Mesenchymal stem cell (in vitro differentiated cells and primary cell): ENCODE data around the gene GRIN3B.
A peak's percentile ranks its signal among the peaks of the same experiment; 100 is the strongest.

Source experiments
- DNase-seq: peaks from one replicate; pipeline ENCODE4 v3.0.0-alpha.2; 2013
- H2AFZ ChIP-seq: one replicate; pipeline ENCODE4 v1.6.1; 2013; ENCODE audit warnings: low read depth, mild to moderate bottlenecking, control low read depth, inconsistent platforms, low read length, moderate library complexity
- H2AK5ac ChIP-seq: 2 replicates; pipeline ENCODE4 v1.6.1; 2013; ENCODE audit warnings: low read length, moderate library complexity, mild to moderate bottlenecking, inconsistent platforms; ENCODE audit not compliant: severe bottlenecking
- H2BK120ac ChIP-seq: one replicate; pipeline ENCODE4 v1.6.1; 2013; ENCODE audit warnings: low read depth, mild to moderate bottlenecking, inconsistent platforms, low read length, moderate library complexity
- H2BK12ac ChIP-seq, 2 experiments: one replicate each; pipeline ENCODE4 v1.6.1; 2013; ENCODE audit warnings: inconsistent platforms in 2 of 2, low read length in 2 of 2, mild to moderate bottlenecking in 2 of 2, moderate library complexity in 2 of 2, control low read depth in 1 of 2
- H2BK15ac ChIP-seq: one replicate; pipeline ENCODE4 v1.6.1; 2013; ENCODE audit warnings: mild to moderate bottlenecking, low read depth, inconsistent platforms; ENCODE audit not compliant: poor library complexity, severe bottlenecking
- H2BK5ac ChIP-seq: 2 replicates; pipeline ENCODE4 v1.6.1; 2013; ENCODE audit warnings: low read depth, mild to moderate bottlenecking, low read length, control low read depth, inconsistent platforms; ENCODE audit not compliant: poor library complexity, severe bottlenecking
- H3K14ac ChIP-seq, 2 experiments: one replicate each; pipeline ENCODE4 v1.6.1; 2013; ENCODE audit warnings: inconsistent platforms in 2 of 2, low read length in 2 of 2, control low read depth in 1 of 2, mild to moderate bottlenecking in 1 of 2, moderate library complexity in 1 of 2
- H3K18ac ChIP-seq, 2 experiments: one replicate each; pipeline ENCODE4 v1.6.1; 2013; ENCODE audit warnings: inconsistent platforms in 2 of 2, low read length in 2 of 2, control low read depth in 1 of 2, low read depth in 1 of 2, mild to moderate bottlenecking in 1 of 2
- H3K23ac ChIP-seq, 2 experiments: one replicate each; pipeline ENCODE4 v1.6.1; 2013; ENCODE audit warnings: inconsistent platforms in 2 of 2, low read length in 2 of 2, mild to moderate bottlenecking in 2 of 2, moderate library complexity in 2 of 2, control low read depth in 1 of 2
- H3K27ac ChIP-seq: 2 replicates; pipeline ENCODE4 v1.5.1; 2013; ENCODE audit warnings: mild to moderate bottlenecking, moderate library complexity, low read length, control low read depth, inconsistent platforms; ENCODE audit not compliant: poor library complexity, severe bottlenecking
- H3K27me3 ChIP-seq, 2 experiments: 2 replicates each; pipeline versions ENCODE4 v1.6.1 to v1.7.0; 2013; ENCODE audit warnings: low read length in 2 of 2, mild to moderate bottlenecking in 2 of 2, moderate library complexity in 2 of 2, control low read depth in 1 of 2, inconsistent platforms in 1 of 2; ENCODE audit not compliant: control insufficient read depth in 1 of 2, insufficient read depth in 1 of 2
- H3K36me3 ChIP-seq, 2 experiments: 2 replicates each; pipeline versions ENCODE4 v1.6.1 to v1.7.0; 2013; ENCODE audit warnings: low read length in 2 of 2, control low read depth in 1 of 2, inconsistent platforms in 1 of 2, low read depth in 1 of 2, mild to moderate bottlenecking in 1 of 2; ENCODE audit not compliant: insufficient read depth in 2 of 2, control insufficient read depth in 1 of 2
- H3K4ac ChIP-seq, 2 experiments: one replicate each; pipeline ENCODE4 v1.6.1; 2013; ENCODE audit warnings: inconsistent platforms in 2 of 2, low read length in 2 of 2, mild to moderate bottlenecking in 2 of 2, moderate library complexity in 2 of 2, control low read depth in 1 of 2, low read depth in 1 of 2
- H3K4me1 ChIP-seq: 2 replicates; pipeline ENCODE4 v1.6.1; 2013; ENCODE audit warnings: low read depth, low read length, control low read depth; ENCODE audit not compliant: control insufficient read depth, insufficient read depth
- H3K4me2 ChIP-seq: 2 replicates; pipeline ENCODE4 v1.6.1; 2013; ENCODE audit warnings: low read length, mild to moderate bottlenecking, inconsistent platforms; ENCODE audit not compliant: poor library complexity, severe bottlenecking
- H3K4me3 ChIP-seq, 2 experiments: 2 replicates each; pipeline versions ENCODE4 v1.5.1 to v1.7.0; 2013; ENCODE audit warnings: low read length in 2 of 2, mild to moderate bottlenecking in 2 of 2, control low read depth in 1 of 2, low read depth in 1 of 2; ENCODE audit not compliant: insufficient read depth in 1 of 2
- H3K79me1 ChIP-seq: replicated peaks from 2 replicates; pipeline ENCODE4 v1.6.1; 2013; ENCODE audit warnings: mild to moderate bottlenecking, control low read depth, low read length, inconsistent platforms; ENCODE audit not compliant: poor library complexity, severe bottlenecking
- H3K9ac ChIP-seq: 2 replicates; pipeline ENCODE4 v1.7.0; 2013; ENCODE audit warnings: mild to moderate bottlenecking, low read length, moderate library complexity
- H3K9me3 ChIP-seq: 2 replicates; pipeline ENCODE4 v1.7.0; 2013; ENCODE audit warnings: mild to moderate bottlenecking, low read length; ENCODE audit not compliant: control insufficient read depth
- H4K8ac ChIP-seq: one replicate; pipeline ENCODE4 v1.6.1; 2013; ENCODE audit warnings: inconsistent platforms, mild to moderate bottlenecking, low read length, moderate library complexity
- H4K91ac ChIP-seq: one replicate; pipeline ENCODE4 v1.6.1; 2013; ENCODE audit warnings: mild to moderate bottlenecking, low read length, inconsistent platforms
- whole genome bisulfite sequencing: methylation state at CpG from one replicate; pipeline ENCODE4 v1.1.7; 2013; ENCODE audit warnings: mixed read lengths; 5-methylcytosine and 5-hydroxymethylcytosine counted together

Gene GRIN3B

GRCh38 chr19:964761-965694 is 35.2 kb upstream of the GRIN3B start:
- WGBS = 98% methylated on average over 19 of the region's 19 CpGs
- H4K8ac ChIP-seq = no peak overlapping the region
- H2AK5ac ChIP-seq = no peak overlapping the region
- no peak overlapping the region for H3K4ac ChIP-seq
- H2AFZ ChIP-seq = no peak overlapping the region
- no peak overlapping the region for H3K9ac ChIP-seq
- H3K18ac ChIP-seq = peak overlapping the region in 1 of 2 experiments; percentile 28
- peak overlapping the region in 1 of 2 experiments; percentile 54 for H2BK12ac ChIP-seq
- H3K27ac ChIP-seq = no peak overlapping the region
- no peak overlapping the region for H3K14ac ChIP-seq
- H3K36me3 ChIP-seq = peaks cover 64 to 90% of the 10 kb centered on the region in 2 experiments
- no peak overlapping the region for H3K23ac ChIP-seq
- H3K4me1 ChIP-seq = peaks cover 43% of the 10 kb centered on the region
- H2BK5ac ChIP-seq = peak overlapping the region; percentile 10
- peak; percentile 20 for DNase-seq
- no peak overlapping the region for H3K4me2 ChIP-seq
- no peak overlapping the region for H4K91ac ChIP-seq
- no peaks in the 10 kb centered on the region for H3K27me3 ChIP-seq
- H3K4me3 ChIP-seq = no peak overlapping the region
- H2BK15ac ChIP-seq = no peak overlapping the region
- peaks cover 26% of the 10 kb centered on the region for H3K79me1 ChIP-seq
- H3K9me3 ChIP-seq = no peaks in the 10 kb centered on the region
- no peak overlapping the region for H2BK120ac ChIP-seq

- Histone ChIP-seq H3K4me3 (no peak overlapping the region), H2AFZ (no peak overlapping the region), H3K36me3 (peaks cover 70 to 90% of the 10 kb centered on the region in 2 experiments), H3K14ac (no peak overlapping the region), H3K9me3 (peaks cover 8% of the 10 kb centered on the region), H3K23ac (no peak overlapping the region), H4K8ac (no peak overlapping the region), H3K4me1 (peaks cover 30% of the 10 kb centered on the region), H3K27me3 (no peaks in the 10 kb centered on the region), H2BK12ac (no peak overlapping the region), H3K4me2 (no peak overlapping the region), H3K18ac (no peak overlapping the region), H3K27ac (no peak overlapping the region), H2BK120ac (no peak overlapping the region), H2AK5ac (no peak overlapping the region), H3K79me1 (peaks cover 23% of the 10 kb centered on the region), H2BK15ac (peak overlapping the region; percentile 62), H4K91ac (no peak overlapping the region), H3K9ac (no peak overlapping the region), H2BK5ac (no peak overlapping the region), H3K4ac (no peak overlapping the region)
- DNase-seq = no peak
- WGBS = 95% methylated on average over 16 of the region's 17 CpGs
Observed at GRCh38 chr19:966485-967088, 33.6 kb upstream of the GRIN3B start.

- H3K9ac ChIP-seq = no peak overlapping the region
- no peaks in the 10 kb centered on the region for H3K27me3 ChIP-seq
- DNase-seq = peak; percentile 17
- H3K27ac ChIP-seq = no peak overlapping the region
- no peak overlapping the region for H3K4ac ChIP-seq
- WGBS = 85% methylated on average over 14 of the region's 14 CpGs
- no peak overlapping the region for H3K23ac ChIP-seq
- no peak overlapping the region for H2BK5ac ChIP-seq
- H2BK12ac ChIP-seq = no peak overlapping the region
- H2BK15ac ChIP-seq = no peak overlapping the region
- H3K4me1 ChIP-seq = peaks cover 5% of the 10 kb centered on the region
- H3K4me3 ChIP-seq = no peak overlapping the region
- H3K36me3 ChIP-seq = peaks cover 53 to 88% of the 10 kb centered on the region in 2 experiments
- H2AFZ ChIP-seq = no peak overlapping the region
- H3K9me3 ChIP-seq = peaks cover 8% of the 10 kb centered on the region
- H4K8ac ChIP-seq = peak overlapping the region; percentile 19
- no peak overlapping the region for H2AK5ac ChIP-seq
- peaks cover 20% of the 10 kb centered on the region for H3K79me1 ChIP-seq
- H3K4me2 ChIP-seq = no peak overlapping the region
- H3K18ac ChIP-seq = no peak overlapping the region
- H4K91ac ChIP-seq = no peak overlapping the region
- no peak overlapping the region for H3K14ac ChIP-seq
- H2BK120ac ChIP-seq = no peak overlapping the region
Observed at GRCh38 chr19:970695-971094, 29.5 kb upstream of the GRIN3B start.

- H3K14ac ChIP-seq = no peak overlapping the region
- H3K79me1 ChIP-seq = peaks cover 18% of the 10 kb centered on the region
- H3K4me1 ChIP-seq = peaks cover 6% of the 10 kb centered on the region
- no peak overlapping the region for H2BK5ac ChIP-seq
- no peak for DNase-seq
- no peak overlapping the region for H3K18ac ChIP-seq
- no peak overlapping the region for H4K91ac ChIP-seq
- H3K4me3 ChIP-seq = no peak overlapping the region
- H3K27me3 ChIP-seq = no peaks in the 10 kb centered on the region
- H3K9ac ChIP-seq = no peak overlapping the region
- no peak overlapping the region for H3K4ac ChIP-seq
- H2BK15ac ChIP-seq = no peak overlapping the region
- peaks cover 48 to 88% of the 10 kb centered on the region in 2 experiments for H3K36me3 ChIP-seq
- no peak overlapping the region for H2BK12ac ChIP-seq
- H3K4me2 ChIP-seq = no peak overlapping the region
- H4K8ac ChIP-seq = peak overlapping the region; percentile 5
- H3K27ac ChIP-seq = no peak overlapping the region
- WGBS = 95% methylated on average over 15 of the region's 24 CpGs
- H2AK5ac ChIP-seq = no peak overlapping the region
- H2BK120ac ChIP-seq = no peak overlapping the region
- peaks cover 8% of the 10 kb centered on the region for H3K9me3 ChIP-seq
- no peak overlapping the region for H3K23ac ChIP-seq
- H2AFZ ChIP-seq = no peak overlapping the region
Observed at GRCh38 chr19:971795-972194, 28.4 kb upstream of the GRIN3B start.
